ENCODE results near the gene HIVEP3. TPM values are rescaled to one million over a fixed set of nuclear protein-coding genes. Genes with fewer than 3 reads are reported as not detected.

HIVEP3 gene
- total RNA-seq, 4 donors from 2014 or later, result 4.2 to 6.5 (median 4.7) TPM

- WGBS, 2 donors, result 94 to 96% methylated on average over 5 of the region's 5 CpGs
- no peaks in the 10 kb centered on the region for H3K27me3 ChIP-seq
- H3K4me3 ChIP-seq, result no peak overlapping the region
- no peak for DNase-seq (ENCODE audit: low spot score in 2 of 2)
- no peaks in the 10 kb centered on the region for H3K9me3 ChIP-seq
- no peaks in the 10 kb centered on the region for H3K4me1 ChIP-seq
- peaks cover 0 to 19% (median 0%) of the 10 kb centered on the region in 3 donors for H3K36me3 ChIP-seq
- TF ChIP-seq CTCF (IDR thresholded peaks at IDR 0.05) (no peak), POLR2A (IDR thresholded peaks at IDR 0.05) (no peak), EP300 (IDR thresholded peaks at IDR 0.05) (no peak)
- no peak overlapping the region for H3K27ac ChIP-seq
Observed at GRCh38 chr1:41586230-41586629, 332.5 kb downstream of the HIVEP3 start.

- H3K36me3 ChIP-seq, result peaks cover 0 to 19% (median 0%) of the 10 kb centered on the region in 3 donors
- TF ChIP-seq POLR2A (IDR thresholded peaks at IDR 0.05), result no peak
- TF ChIP-seq EP300 (IDR thresholded peaks at IDR 0.05), result no peak
- no peak for TF ChIP-seq CTCF (IDR thresholded peaks at IDR 0.05)
- no peak for DNase-seq (ENCODE audit: low spot score in 2 of 2)
- no peaks in the 10 kb centered on the region for H3K9me3 ChIP-seq
- H3K27ac ChIP-seq, result no peak overlapping the region
- H3K4me3 ChIP-seq, result no peak overlapping the region
- 93 to 95% methylated on average over 25 of the region's 25 CpGs for whole genome bisulfite sequencing, 2 donors
- no peaks in the 10 kb centered on the region for H3K27me3 ChIP-seq
- H3K4me1 ChIP-seq, result no peaks in the 10 kb centered on the region
Observed at GRCh38 chr1:41583658-41584547, 334.8 kb downstream of the HIVEP3 start.

GRCh38 chr1:41582851-41583657 lies 335.7 kb downstream of the HIVEP3 start:
- Histone ChIP-seq H3K36me3 (peaks cover 0 to 13% (median 0%) of the 10 kb centered on the region in 3 donors), H3K4me1 (no peaks in the 10 kb centered on the region), H3K9me3 (no peaks in the 10 kb centered on the region), H3K27ac (no peak overlapping the region), H3K27me3 (no peaks in the 10 kb centered on the region), H3K4me3 (no peak overlapping the region)
- DNase-seq (ENCODE audit: low spot score in 2 of 2), result no peak
- WGBS, 2 donors, result 87 to 88% methylated on average over 33 to 36 of the region's 36 CpGs
- TF ChIP-seq CTCF (IDR thresholded peaks at IDR 0.05) (no peak), POLR2A (IDR thresholded peaks at IDR 0.05) (no peak), EP300 (IDR thresholded peaks at IDR 0.05) (no peak)

GRCh38 chr1:41582351-41582750 lies 336.4 kb downstream of the HIVEP3 start:
- no peaks in the 10 kb centered on the region for H3K4me1 ChIP-seq
- 81 to 87% methylated on average over 9 of the region's 9 CpGs for WGBS, 2 donors
- H3K4me3 ChIP-seq, result no peak overlapping the region
- no peak overlapping the region for H3K27ac ChIP-seq
- H3K36me3 ChIP-seq, result peaks cover 0 to 13% (median 0%) of the 10 kb centered on the region in 3 donors
- TF ChIP-seq EP300 (IDR thresholded peaks at IDR 0.05) (no peak), CTCF (IDR thresholded peaks at IDR 0.05) (no peak), POLR2A (IDR thresholded peaks at IDR 0.05) (no peak)
- H3K9me3 ChIP-seq, result no peaks in the 10 kb centered on the region
- H3K27me3 ChIP-seq, result no peaks in the 10 kb centered on the region
- no peak for DNase-seq (ENCODE audit: low spot score in 2 of 2)

- no peak for DNase-seq (ENCODE audit: low spot score in 2 of 2)
- no peak for TF ChIP-seq POLR2A (IDR thresholded peaks at IDR 0.05)
- TF ChIP-seq EP300 (IDR thresholded peaks at IDR 0.05), result no peak
- no peaks in the 10 kb centered on the region for H3K4me1 ChIP-seq
- peaks cover 0 to 13% (median 0%) of the 10 kb centered on the region in 3 donors for H3K36me3 ChIP-seq
- 89 to 92% methylated on average over 10 of the region's 10 CpGs for WGBS, 2 donors
- H3K9me3 ChIP-seq, result no peaks in the 10 kb centered on the region
- no peak overlapping the region for H3K27ac ChIP-seq
- H3K27me3 ChIP-seq, result no peaks in the 10 kb centered on the region
- H3K4me3 ChIP-seq, result no peak overlapping the region
Observed at GRCh38 chr1:41582004-41582325, 336.8 kb downstream of the HIVEP3 start.

All from tibial nerve (tissue), 4 donors.